ENCODE results near the gene FOXC2.

Gene FOXC2

GRCh38 chr16:86556576-86556975 lies 10.1 kb upstream of the FOXC2 start:
- no peak for DNase-seq (ENCODE audit: low spot score)

- no peak for DNase-seq (ENCODE audit: low spot score)
Observed at GRCh38 chr16:86557587-86557986, 9.0 kb upstream of the FOXC2 start.

GRCh38 chr16:86558355-86559193 lies 8.1 kb upstream of the FOXC2 start:
- no peak for DNase-seq (ENCODE audit: low spot score)

GRCh38 chr16:86559802-86560305 lies 6.8 kb upstream of the FOXC2 start:
- DNase-seq (ENCODE audit: low spot score) = no peak

- no peak for DNase-seq (ENCODE audit: low spot score)
Observed at GRCh38 chr16:86562356-86562755, 4.3 kb upstream of the FOXC2 start.

- DNase-seq (ENCODE audit: low spot score) = peak; percentile 88
Observed at GRCh38 chr16:86563469-86564345, 2.9 kb upstream of the FOXC2 start.

GRCh38 chr16:86565181-86565631 lies 1.4 kb upstream of the FOXC2 start:
- DNase-seq (ENCODE audit: low spot score) = no peak

- no peak for DNase-seq (ENCODE audit: low spot score)
Observed at GRCh38 chr16:86565644-86566511, 751 bp upstream of the FOXC2 start.

GRCh38 chr16:86566966-86567700 lies 504 bp downstream of the FOXC2 start:
- no peak for DNase-seq (ENCODE audit: low spot score)

- DNase-seq (ENCODE audit: low spot score) = no peak
Observed at GRCh38 chr16:86567701-86568581, 1.3 kb downstream of the FOXC2 start.

GRCh38 chr16:86568677-86569623 lies 2.3 kb downstream of the FOXC2 start:
- DNase-seq (ENCODE audit: low spot score) = no peak

GRCh38 chr16:86569701-86570447 lies 3.2 kb downstream of the FOXC2 start:
- no peak for DNase-seq (ENCODE audit: low spot score)

GRCh38 chr16:86570558-86571529 lies 4.2 kb downstream of the FOXC2 start:
- DNase-seq (ENCODE audit: low spot score) = no peak

GRCh38 chr16:86571530-86571915 lies 4.9 kb downstream of the FOXC2 start:
- no peak for DNase-seq (ENCODE audit: low spot score)

- no peak for DNase-seq (ENCODE audit: low spot score)
Observed at GRCh38 chr16:86572041-86572521, 5.5 kb downstream of the FOXC2 start.

GRCh38 chr16:86572606-86573005 lies 6.0 kb downstream of the FOXC2 start:
- DNase-seq (ENCODE audit: low spot score) = no peak

GRCh38 chr16:86573215-86573614 lies 6.6 kb downstream of the FOXC2 start:
- no peak for DNase-seq (ENCODE audit: low spot score)

All from D341Med (cell line).